Upper lobe of left lung (tissue), 6 donors: Measurements from ENCODE around the gene UTF1. TPM values are rescaled to one million over a fixed set of nuclear protein-coding genes. Genes with fewer than 3 reads are reported as not detected.

Experiments used
- ATAC-seq, 2 donors: fragments of 200-7000 bp; cut with Tn5 transposase; one replicate each; pipeline ENCODE4 v1.9.1; 2022; ENCODE audit warnings: mild to moderate bottlenecking in 2 of 2, moderate library complexity in 2 of 2; ENCODE audit not compliant: low FRiP score in 2 of 2
- DNase-seq, 2 donors: peaks; one replicate each; pipeline ENCODE4 v3.0.0-alpha.2; 2019 to 2020
- H3K27ac ChIP-seq, 4 donors: fragments of 200-600 bp; sonication (generic); one replicate each; pipeline ENCODE4 v1.5.1; 2016 to 2019
- H3K27me3 ChIP-seq, 4 donors: fragments of 200-600 bp; sonication (generic); one replicate each; pipeline ENCODE4 v1.5.1; 2017 to 2019
- H3K36me3 ChIP-seq, 4 donors: fragments of 200-600 bp; sonication (generic); one replicate each; pipeline ENCODE4 v1.5.1; 2016 to 2019
- H3K4me1 ChIP-seq, 4 donors: fragments of 200-600 bp; sonication (generic); one replicate each; pipeline ENCODE4 v1.5.1; 2018 to 2019
- H3K4me3 ChIP-seq, 4 donors: fragments of 200-600 bp; sonication (generic); one replicate each; pipeline ENCODE4 v1.5.1; 2017 to 2019; ENCODE audit warnings: mild to moderate bottlenecking in 2 of 4, moderate library complexity in 1 of 4
- H3K9me3 ChIP-seq, 4 donors: fragments of 200-600 bp; sonication (generic); one replicate each; pipeline ENCODE4 v1.5.1; 2018 to 2019
- CTCF ChIP-seq, 6 experiments: fragments of 450-650 bp in 4 of 6; fragments of 200-600 bp in 2 of 6; sonication (generic) in 2 of 6; IDR thresholded peaks; one replicate each; pipeline ENCODE4 v1.5.1; 2016 to 2019; ENCODE audit warnings: antibody characterized with exemption in 6 of 6
- EP300 ChIP-seq, 4 donors: sonication (generic); formaldehyde crosslinking; IDR thresholded peaks; one replicate each; pipeline ENCODE4 v1.5.1; 2017; ENCODE audit warnings: antibody characterized with exemption in 4 of 4, control low read depth in 2 of 4
- POLR2A ChIP-seq, 4 donors: fragments of 450-650 bp; IDR thresholded peaks; one replicate each; pipeline ENCODE4 v1.5.1; 2016 to 2017; ENCODE audit warnings: antibody characterized with exemption in 4 of 4, mild to moderate bottlenecking in 2 of 4
- POLR2AphosphoS5 ChIP-seq, 2 donors: sonication (generic); formaldehyde crosslinking; IDR thresholded peaks; one replicate each; pipeline ENCODE4 v1.5.1; 2017; ENCODE audit warnings: antibody characterized with exemption in 2 of 2
- WGBS, 2 donors: methylation state at CpG; one replicate each; pipeline ENCODE4 v1.1.5; 2017 to 2018; 5-methylcytosine and 5-hydroxymethylcytosine counted together
- total RNA-seq, 6 donors: library from RNA; depleted of rRNA in 4 of 6; stranded (reverse); fragments of >200 nt in 4 of 6; gene quantifications; one replicate each; pipeline versions ENCODE4 v1.1.0 to v1.2.1, GENCODE V29; 2016 to 2021
- donor health status: DM: no; HTN: no; CAD: no; lungs with moderate emphysema.
- donor health status: DM: no; HTN: yes; CAD: no; lungs with severe emphysema.

The UTF1 gene
- total RNA-seq, 6 donors from 2014 or later, result 0.26 to 0.37 TPM; not detected in 4

DNA sequence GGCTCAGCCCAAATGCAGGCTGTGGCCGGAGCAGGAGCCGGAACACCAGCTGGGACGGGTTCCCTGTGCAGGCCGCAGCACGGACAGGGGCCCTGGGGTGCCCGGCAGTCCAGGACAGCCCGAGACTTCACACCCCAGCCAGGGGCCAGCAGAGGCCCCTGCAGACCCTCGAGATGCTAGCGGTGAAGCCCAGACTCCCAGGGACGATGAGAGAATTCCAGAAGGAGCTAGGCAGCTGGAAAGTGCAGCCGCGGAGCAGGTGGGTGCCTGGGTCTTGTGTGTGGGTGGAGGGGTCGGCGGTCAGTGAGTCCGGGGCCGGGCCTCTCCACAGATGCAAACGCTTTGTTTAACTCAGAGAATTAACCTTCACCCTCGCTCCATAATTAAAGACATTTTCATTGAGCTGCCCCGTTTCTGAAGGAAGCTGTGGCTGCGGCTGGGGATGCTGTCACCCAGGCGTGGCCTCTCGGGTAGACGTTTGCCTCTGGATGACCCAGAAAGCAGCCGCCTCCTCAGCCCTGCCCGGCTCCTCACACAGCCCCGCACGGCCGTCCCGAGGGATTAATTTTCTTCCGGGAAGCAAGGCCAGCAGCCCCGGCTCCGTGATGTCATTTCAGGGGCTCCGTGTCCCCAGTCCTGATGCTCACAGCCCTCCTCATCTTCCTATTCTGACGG is 43.5 kb upstream of the UTF1 start:
- Histone ChIP-seq H3K27me3 (no peaks in the 10 kb centered on the region), H3K9me3 (no peaks in the 10 kb centered on the region), H3K36me3 (no peaks in the 10 kb centered on the region), H3K4me1 (no peaks in the 10 kb centered on the region), H3K4me3 (no peak overlapping the region), H3K27ac (no peak overlapping the region)
- DNase-seq (peak in 1 of 2 donors; percentile 64), ATAC-seq (no peak)
- no peak for TF ChIP-seq EP300 (IDR thresholded peaks at IDR 0.05)
- no peak for TF ChIP-seq POLR2A (IDR thresholded peaks at IDR 0.05)
- TF ChIP-seq POLR2AphosphoS5 (IDR thresholded peaks at IDR 0.05), result no peak
- no peak for TF ChIP-seq CTCF (IDR thresholded peaks at IDR 0.05)
- WGBS, 2 donors, result 71 to 79% methylated on average over 14 to 34 of the region's 34 CpGs

- no peak overlapping the region for H3K4me3 ChIP-seq
- DNase-seq (peak in 1 of 2 donors; percentile 84), ATAC-seq (no peak)
- H3K36me3 ChIP-seq, result no peaks in the 10 kb centered on the region
- H3K27me3 ChIP-seq, result no peaks in the 10 kb centered on the region
- H3K4me1 ChIP-seq, result no peaks in the 10 kb centered on the region
- H3K27ac ChIP-seq, result no peak overlapping the region
- no peak for TF ChIP-seq POLR2AphosphoS5 (IDR thresholded peaks at IDR 0.05)
- no peak for TF ChIP-seq POLR2A (IDR thresholded peaks at IDR 0.05)
- TF ChIP-seq CTCF (IDR thresholded peaks at IDR 0.05), result no peak
- no peak for TF ChIP-seq EP300 (IDR thresholded peaks at IDR 0.05)
- WGBS, 2 donors, result 68 to 90% methylated on average over 15 to 31 of the region's 38 CpGs
- no peaks in the 10 kb centered on the region for H3K9me3 ChIP-seq
These were observed 42.7 kb upstream of the UTF1 start for GRCh38 chr10:133187091-133187905.

GRCh38 chr10:133187906-133188681 is 41.9 kb upstream of the UTF1 start:
- peak in 1 of 2 donors; percentile 71 for DNase-seq
- Histone ChIP-seq H3K4me1 (no peaks in the 10 kb centered on the region), H3K36me3 (no peaks in the 10 kb centered on the region), H3K27ac (no peak overlapping the region), H3K9me3 (no peaks in the 10 kb centered on the region), H3K27me3 (no peaks in the 10 kb centered on the region), H3K4me3 (no peak overlapping the region)
- WGBS, 2 donors, result 87 to 88% methylated on average over 31 to 34 of the region's 38 CpGs
- TF ChIP-seq POLR2A (IDR thresholded peaks at IDR 0.05) (no peak), CTCF (IDR thresholded peaks at IDR 0.05) (no peak), EP300 (IDR thresholded peaks at IDR 0.05) (no peak), POLR2AphosphoS5 (IDR thresholded peaks at IDR 0.05) (no peak)
- no peak for ATAC-seq

GRCh38 chr10:133189256-133189655 is 40.8 kb upstream of the UTF1 start:
- Histone ChIP-seq H3K27ac (no peak overlapping the region), H3K4me3 (no peak overlapping the region), H3K36me3 (no peaks in the 10 kb centered on the region), H3K9me3 (no peaks in the 10 kb centered on the region), H3K4me1 (no peaks in the 10 kb centered on the region), H3K27me3 (no peaks in the 10 kb centered on the region)
- WGBS, 2 donors, result 87 to 90% methylated on average over 17 of the region's 22 CpGs
- TF ChIP-seq POLR2A (IDR thresholded peaks at IDR 0.05) (no peak), CTCF (IDR thresholded peaks at IDR 0.05) (no peak), POLR2AphosphoS5 (IDR thresholded peaks at IDR 0.05) (no peak), EP300 (IDR thresholded peaks at IDR 0.05) (no peak)
- ATAC-seq, result peak in 1 of 2 donors; percentile 9
- peak in 1 of 2 donors; percentile 78 for DNase-seq
